ENCODE results near the gene IL22RA2.

The IL22RA2 gene

GRCh38 chr6:137206577-137206976 lies 33.1 kb upstream of the IL22RA2 start:
- peak overlapping the region in 4 of 11 experiments; percentile 37 to 67 (median 52); a peak in 5 of 22 replicates for H3K4me2 ChIP-seq

GRCh38 chr6:137203256-137203655 lies 29.8 kb upstream of the IL22RA2 start:
- no peak overlapping the region for H3K4me3 ChIP-seq
- H3K9me3 ChIP-seq (replicated peaks in 1 of 11), result peaks cover 12 to 27% (median 18%) of the 10 kb centered on the region in 11 experiments
- H3K4me1 ChIP-seq, result peaks cover 0 to 48% (median 2%) of the 10 kb centered on the region in 10 experiments; a peak in 9 of 20 replicates
- H3K27ac ChIP-seq, result no peak overlapping the region
- H4K20me1 ChIP-seq, result peaks cover 0 to 95% (median 0%) of the 10 kb centered on the region in 11 experiments; a peak in 6 of 22 replicates
- no peaks in the 10 kb centered on the region for H3K27me3 ChIP-seq
- no peak for TF ChIP-seq Cebpa-rat (IDR thresholded peaks at IDR 0.05)
- H3K36me3 ChIP-seq, result peaks cover 85 to 96% (median 93%) of the 10 kb centered on the region in 11 experiments
- no peak overlapping the region for H3K4me2 ChIP-seq
- H3K9ac ChIP-seq, result no peak overlapping the region

More at GRCh38 chr6:137206577-137206976, 33.1 kb upstream of the IL22RA2 start:
- Histone ChIP-seq H3K36me3 (peaks cover 88 to 100% (median 97%) of the 10 kb centered on the region in 11 experiments), H3K27ac (peak overlapping the region in 3 of 11 experiments; percentile 10 to 50 (median 31); a peak in 3 of 22 replicates), H3K9ac (no peak overlapping the region), H4K20me1 (peaks cover 0 to 100% (median 0%) of the 10 kb centered on the region in 11 experiments; a peak in 7 of 22 replicates), H3K27me3 (no peaks in the 10 kb centered on the region), H3K9me3 (replicated peaks in 1 of 11) (peaks cover 44 to 51% (median 48%) of the 10 kb centered on the region in 11 experiments), H3K4me1 (peaks cover 0 to 72% (median 2%) of the 10 kb centered on the region in 10 experiments; a peak in 9 of 20 replicates), H3K4me3 (no peak overlapping the region)
- TF ChIP-seq Cebpa-rat (IDR thresholded peaks at IDR 0.05), result no peak

- Histone ChIP-seq H3K27me3 (no peaks in the 10 kb centered on the region), H3K9ac (no peak overlapping the region), H3K27ac (no peak overlapping the region), H3K4me2 (no peak overlapping the region), H3K9me3 (replicated peaks in 1 of 11) (peaks cover under 1 to 21% (median 13%) of the 10 kb centered on the region in 11 experiments; a peak in 17 of 22 replicates), H4K20me1 (peaks cover 0 to 95% (median 0%) of the 10 kb centered on the region in 11 experiments; a peak in 5 of 22 replicates), H3K4me3 (no peak overlapping the region), H3K4me1 (peaks cover 0 to 36% (median 2%) of the 10 kb centered on the region in 10 experiments; a peak in 9 of 20 replicates), H3K36me3 (peaks cover 86 to 96% (median 93%) of the 10 kb centered on the region in 11 experiments)
- TF ChIP-seq Cebpa-rat (IDR thresholded peaks at IDR 0.05), result no peak
These were observed 28.6 kb upstream of the IL22RA2 start for GRCh38 chr6:137202078-137202477.

GRCh38 chr6:137201006-137201405 lies 27.6 kb upstream of the IL22RA2 start:
- Histone ChIP-seq H3K4me1 (peaks cover 0 to 26% (median 0%) of the 10 kb centered on the region in 10 experiments; a peak in 6 of 20 replicates), H3K9me3 (replicated peaks in 1 of 11) (peaks cover 0 to 21% (median 8%) of the 10 kb centered on the region in 11 experiments; a peak in 12 of 22 replicates), H3K4me3 (no peak overlapping the region), H3K27me3 (no peaks in the 10 kb centered on the region), H3K36me3 (peaks cover 79 to 95% (median 91%) of the 10 kb centered on the region in 11 experiments), H3K4me2 (no peak overlapping the region), H3K9ac (no peak overlapping the region), H4K20me1 (peaks cover 0 to 93% (median 0%) of the 10 kb centered on the region in 11 experiments; a peak in 5 of 22 replicates), H3K27ac (no peak overlapping the region)
- TF ChIP-seq Cebpa-rat (IDR thresholded peaks at IDR 0.05), result no peak

- Histone ChIP-seq H3K4me1 (peaks cover 0 to 18% (median 0%) of the 10 kb centered on the region in 10 experiments; a peak in 6 of 20 replicates), H3K9ac (no peak overlapping the region), H3K4me3 (no peak overlapping the region), H3K4me2 (no peak overlapping the region), H3K27me3 (no peaks in the 10 kb centered on the region), H4K20me1 (peaks cover 0 to 87% (median 0%) of the 10 kb centered on the region in 11 experiments; a peak in 5 of 22 replicates), H3K36me3 (peaks cover 72 to 89% (median 84%) of the 10 kb centered on the region in 11 experiments), H3K9me3 (replicated peaks in 1 of 11) (peaks cover 0 to 21% (median 8%) of the 10 kb centered on the region in 11 experiments; a peak in 12 of 22 replicates), H3K27ac (no peak overlapping the region)
- no peak for TF ChIP-seq Cebpa-rat (IDR thresholded peaks at IDR 0.05)
These were observed 26.8 kb upstream of the IL22RA2 start for GRCh38 chr6:137200288-137200687.

- H3K4me3 ChIP-seq, result no peak overlapping the region
- TF ChIP-seq Cebpa-rat (IDR thresholded peaks at IDR 0.05), result no peak
- peaks cover 0 to 21% (median 9%) of the 10 kb centered on the region in 11 experiments; a peak in 13 of 22 replicates for H3K9me3 ChIP-seq (replicated peaks in 1 of 11)
- peaks cover 0 to 7% (median 0%) of the 10 kb centered on the region in 10 experiments; a peak in 2 of 20 replicates for H3K4me1 ChIP-seq
- H3K27me3 ChIP-seq, result no peaks in the 10 kb centered on the region
- H4K20me1 ChIP-seq, result peaks cover 0 to 64% (median 0%) of the 10 kb centered on the region in 11 experiments; a peak in 4 of 22 replicates
- no peak overlapping the region for H3K9ac ChIP-seq
- peaks cover 48 to 66% (median 61%) of the 10 kb centered on the region in 11 experiments for H3K36me3 ChIP-seq
- H3K4me2 ChIP-seq, result no peak overlapping the region
- H3K27ac ChIP-seq, result no peak overlapping the region
These were observed 24.5 kb upstream of the IL22RA2 start for GRCh38 chr6:137197684-137198645.

GRCh38 chr6:137193256-137194070 lies 20.0 kb upstream of the IL22RA2 start:
- Histone ChIP-seq H3K9me3 (replicated peaks in 1 of 11) (peaks cover 14 to 48% (median 41%) of the 10 kb centered on the region in 11 experiments), H3K9ac (no peak overlapping the region), H3K4me1 (peaks cover 0 to 27% (median 0%) of the 10 kb centered on the region in 10 experiments; a peak in 5 of 20 replicates), H4K20me1 (peaks cover 0 to 24% (median 0%) of the 10 kb centered on the region in 11 experiments; a peak in 2 of 22 replicates), H3K36me3 (peaks cover 15 to 27% (median 20%) of the 10 kb centered on the region in 11 experiments), H3K27me3 (no peaks in the 10 kb centered on the region), H3K4me3 (no peak overlapping the region), H3K27ac (no peak overlapping the region), H3K4me2 (no peak overlapping the region)
- no peak for TF ChIP-seq Cebpa-rat (IDR thresholded peaks at IDR 0.05)

GRCh38 chr6:137192821-137193220 lies 19.4 kb upstream of the IL22RA2 start:
- Histone ChIP-seq H3K4me1 (peaks cover 0 to 27% (median 0%) of the 10 kb centered on the region in 10 experiments; a peak in 5 of 20 replicates), H3K4me2 (no peak overlapping the region), H3K9ac (no peak overlapping the region), H4K20me1 (peaks cover 0 to 18% (median 0%) of the 10 kb centered on the region in 11 experiments; a peak in 2 of 22 replicates), H3K4me3 (no peak overlapping the region), H3K9me3 (replicated peaks in 1 of 11) (peaks cover 21 to 48% (median 42%) of the 10 kb centered on the region in 11 experiments), H3K27me3 (no peaks in the 10 kb centered on the region), H3K36me3 (peaks cover 11 to 21% (median 14%) of the 10 kb centered on the region in 11 experiments), H3K27ac (no peak overlapping the region)
- TF ChIP-seq Cebpa-rat (IDR thresholded peaks at IDR 0.05), result no peak
